ENCODE results near the gene FAM117A.

The FAM117A gene

DNA sequence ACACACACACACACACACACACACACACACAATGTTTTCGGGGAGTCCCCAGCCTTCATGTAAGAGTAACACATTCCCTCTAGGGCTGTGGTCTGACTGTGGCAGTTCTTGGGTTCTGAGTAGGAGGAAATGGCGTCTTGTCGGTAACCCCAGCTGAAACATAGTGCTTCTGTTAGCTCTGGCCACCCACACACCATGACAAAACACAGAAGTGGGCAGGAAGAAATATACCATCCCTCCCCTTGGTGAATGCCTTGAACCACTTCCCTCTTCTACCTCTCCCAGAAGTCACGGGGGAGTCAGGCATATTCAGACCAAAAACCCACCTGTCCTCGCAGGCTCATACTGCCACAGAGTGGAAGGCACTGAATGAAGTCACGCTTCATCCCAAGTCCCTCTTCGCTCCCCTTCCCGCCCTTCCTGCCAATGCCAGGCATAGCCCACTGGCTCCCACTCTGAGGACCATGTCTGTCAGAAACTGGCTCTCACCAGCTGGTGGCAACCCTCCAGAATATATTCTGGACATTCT, 67.6 kb downstream of the FAM117A start:
- DNase-seq (no peak), ATAC-seq (ENCODE audit: insufficient read depth, low read depth) (no peak)
- no peak overlapping the region for H3K27ac ChIP-seq (ENCODE audit: low read length)
- H3K9me3 ChIP-seq (ENCODE audit: insufficient read depth, low read length, severe bottlenecking): no peaks in the 10 kb centered on the region
- no peaks in the 10 kb centered on the region for H4K20me1 ChIP-seq (ENCODE audit: insufficient read depth, low read length)
- no peak overlapping the region for H3K4me2 ChIP-seq (ENCODE audit: insufficient read depth, low read length)
- no peaks in the 10 kb centered on the region for H3K79me2 ChIP-seq (ENCODE audit: insufficient read depth, low read length)
- TF ChIP-seq, protein P1, sequence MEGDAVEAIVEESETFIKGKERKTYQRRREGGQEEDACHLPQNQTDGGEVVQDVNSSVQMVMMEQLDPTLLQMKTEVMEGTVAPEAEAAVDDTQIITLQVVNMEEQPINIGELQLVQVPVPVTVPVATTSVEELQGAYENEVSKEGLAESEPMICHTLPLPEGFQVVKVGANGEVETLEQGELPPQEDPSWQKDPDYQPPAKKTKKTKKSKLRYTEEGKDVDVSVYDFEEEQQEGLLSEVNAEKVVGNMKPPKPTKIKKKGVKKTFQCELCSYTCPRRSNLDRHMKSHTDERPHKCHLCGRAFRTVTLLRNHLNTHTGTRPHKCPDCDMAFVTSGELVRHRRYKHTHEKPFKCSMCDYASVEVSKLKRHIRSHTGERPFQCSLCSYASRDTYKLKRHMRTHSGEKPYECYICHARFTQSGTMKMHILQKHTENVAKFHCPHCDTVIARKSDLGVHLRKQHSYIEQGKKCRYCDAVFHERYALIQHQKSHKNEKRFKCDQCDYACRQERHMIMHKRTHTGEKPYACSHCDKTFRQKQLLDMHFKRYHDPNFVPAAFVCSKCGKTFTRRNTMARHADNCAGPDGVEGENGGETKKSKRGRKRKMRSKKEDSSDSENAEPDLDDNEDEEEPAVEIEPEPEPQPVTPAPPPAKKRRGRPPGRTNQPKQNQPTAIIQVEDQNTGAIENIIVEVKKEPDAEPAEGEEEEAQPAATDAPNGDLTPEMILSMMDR (IDR thresholded peaks at IDR 0.05; ENCODE audit: borderline replicate concordance, extremely low read depth, low read length, poor library complexity, severe bottlenecking): no peak
- TF ChIP-seq EZH2 (IDR thresholded peaks at IDR 0.05; ENCODE audit: borderline replicate concordance, low read depth, low read length, severe bottlenecking): no peak
- H3K4me1 ChIP-seq (ENCODE audit: insufficient read depth, low read length): no peaks in the 10 kb centered on the region
- H3K9ac ChIP-seq (ENCODE audit: low read depth, low read length): no peak overlapping the region
- H3K36me3 ChIP-seq (ENCODE audit: insufficient read depth, low read length): peaks cover 13% of the 10 kb centered on the region; the same call in 1 of the 2 replicates
- no peak overlapping the region for H2AFZ ChIP-seq (ENCODE audit: low read depth, low read length)
- H3K4me3 ChIP-seq (ENCODE audit: low read depth in 1 of 2, low read length in 2 of 2): no peak overlapping the region
- H3K27me3 ChIP-seq (ENCODE audit: insufficient read depth, low read length, poor library complexity): no peaks in the 10 kb centered on the region

DNA sequence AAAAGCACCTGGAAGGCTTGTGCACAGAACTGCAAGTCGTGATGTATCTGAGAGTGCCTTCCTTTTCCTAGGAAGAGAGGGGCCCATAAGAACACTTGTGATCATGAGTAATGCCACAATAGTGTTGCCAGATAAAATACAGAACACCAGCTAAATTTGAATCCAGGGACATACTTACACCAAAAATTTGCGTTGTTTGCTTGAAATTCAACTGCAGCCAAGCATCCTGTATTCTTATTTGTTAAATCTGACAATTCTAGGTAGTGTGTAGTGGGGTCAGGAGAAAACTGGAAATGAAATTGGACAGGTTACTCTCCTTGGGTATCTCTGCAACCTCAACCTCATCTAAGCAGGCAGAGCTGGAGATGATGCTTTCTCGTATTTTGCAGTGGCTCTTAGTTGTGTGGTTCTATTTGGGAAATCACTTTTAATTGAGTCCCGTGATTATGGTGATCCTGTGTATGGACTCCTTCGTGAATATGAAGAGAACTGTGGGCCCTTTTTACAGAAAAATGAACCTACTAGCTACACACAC, 68.2 kb downstream of the FAM117A start:
- no peak overlapping the region for H3K4me2 ChIP-seq (ENCODE audit: insufficient read depth, low read length)
- H3K79me2 ChIP-seq (ENCODE audit: insufficient read depth, low read length): no peaks in the 10 kb centered on the region
- no peak overlapping the region for H3K27ac ChIP-seq (ENCODE audit: low read length)
- H3K9ac ChIP-seq (ENCODE audit: low read depth, low read length): no peak overlapping the region
- no peak for ATAC-seq (ENCODE audit: insufficient read depth, low read depth)
- no peak for DNase-seq
- no peak for TF ChIP-seq EZH2 (IDR thresholded peaks at IDR 0.05; ENCODE audit: borderline replicate concordance, low read depth, low read length, severe bottlenecking)
- TF ChIP-seq, protein P1 (IDR thresholded peaks at IDR 0.05; ENCODE audit: borderline replicate concordance, extremely low read depth, low read length, poor library complexity, severe bottlenecking): no peak
- H3K36me3 ChIP-seq (ENCODE audit: insufficient read depth, low read length): peaks cover 8% of the 10 kb centered on the region; the same call in 1 of the 2 replicates
- no peak overlapping the region for H2AFZ ChIP-seq (ENCODE audit: low read depth, low read length)
- H3K27me3 ChIP-seq (ENCODE audit: insufficient read depth, low read length, poor library complexity): no peaks in the 10 kb centered on the region
- no peaks in the 10 kb centered on the region for H3K4me1 ChIP-seq (ENCODE audit: insufficient read depth, low read length)
- H3K9me3 ChIP-seq (ENCODE audit: insufficient read depth, low read length, severe bottlenecking): no peaks in the 10 kb centered on the region
- H3K4me3 ChIP-seq (ENCODE audit: low read depth in 1 of 2, low read length in 2 of 2): no peak overlapping the region
- no peaks in the 10 kb centered on the region for H4K20me1 ChIP-seq (ENCODE audit: insufficient read depth, low read length)

DNA sequence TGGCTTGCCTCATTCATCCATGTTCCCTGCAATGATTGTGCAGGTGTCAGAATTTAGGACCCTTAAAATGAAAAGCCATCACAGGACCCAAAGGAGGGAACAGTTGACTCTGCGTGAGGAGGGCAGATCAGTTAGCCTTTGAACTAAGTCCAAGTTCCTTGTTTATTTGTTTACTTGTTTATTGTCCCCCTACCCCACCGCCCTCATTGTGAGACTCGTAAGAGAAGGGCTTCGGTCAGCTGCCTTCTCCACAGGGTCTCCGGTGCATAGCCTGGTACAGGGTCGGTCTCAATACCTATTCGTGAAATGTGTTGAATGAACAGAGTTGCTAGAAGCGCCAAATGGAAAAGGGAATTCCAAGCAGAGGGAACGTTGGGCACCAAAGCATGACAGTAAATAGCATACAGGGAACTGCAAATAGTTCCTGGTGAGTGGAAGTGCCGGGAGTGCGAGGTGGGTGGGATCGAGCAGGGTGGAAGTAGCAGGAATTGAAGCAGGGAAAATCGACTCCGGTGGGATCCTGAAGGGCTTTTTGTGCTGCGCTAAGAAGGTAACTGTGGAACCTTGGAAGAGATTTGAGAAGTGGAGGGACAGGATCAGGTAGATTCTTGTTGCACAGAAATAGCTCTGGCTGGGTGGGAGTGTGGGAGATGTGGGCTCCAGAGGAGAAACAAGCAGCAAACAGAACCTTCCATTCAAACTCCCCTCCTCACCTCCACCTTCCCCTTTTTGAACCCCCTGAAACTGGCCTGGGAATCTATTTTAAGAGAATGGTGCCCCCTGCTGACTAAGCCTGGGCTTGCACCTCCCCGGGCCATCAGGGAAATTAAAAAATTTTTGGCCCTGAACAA, 68.9 kb downstream of the FAM117A start:
- Histone ChIP-seq H3K4me1 (ENCODE audit: insufficient read depth, low read length) (no peaks in the 10 kb centered on the region), H3K27me3 (ENCODE audit: insufficient read depth, low read length, poor library complexity) (no peaks in the 10 kb centered on the region), H3K9ac (ENCODE audit: low read depth, low read length) (no peak overlapping the region), H3K9me3 (ENCODE audit: insufficient read depth, low read length, severe bottlenecking) (no peaks in the 10 kb centered on the region), H3K36me3 (ENCODE audit: insufficient read depth, low read length) (peaks cover under 1% of the 10 kb centered on the region; the same call in 1 of the 2 replicates), H2AFZ (ENCODE audit: low read depth, low read length) (no peak overlapping the region), H3K4me2 (ENCODE audit: insufficient read depth, low read length) (no peak overlapping the region), H3K79me2 (ENCODE audit: insufficient read depth, low read length) (no peaks in the 10 kb centered on the region), H3K27ac (ENCODE audit: low read length) (no peak overlapping the region), H3K4me3 (ENCODE audit: low read depth in 1 of 2, low read length in 2 of 2) (no peak overlapping the region), H4K20me1 (ENCODE audit: insufficient read depth, low read length) (no peaks in the 10 kb centered on the region)
- no peak for TF ChIP-seq EZH2 (IDR thresholded peaks at IDR 0.05; ENCODE audit: borderline replicate concordance, low read depth, low read length, severe bottlenecking)
- TF ChIP-seq, protein P1 (IDR thresholded peaks at IDR 0.05; ENCODE audit: borderline replicate concordance, extremely low read depth, low read length, poor library complexity, severe bottlenecking): peak; percentile 98
- ATAC-seq (ENCODE audit: insufficient read depth, low read depth) (peak; percentile 66), DNase-seq (peak; percentile 69)
